Left kidney (tissue), 2 donors: ENCODE measurements around the gene POM121L2. TPM values are rescaled to one million over a fixed set of nuclear protein-coding genes. Genes with fewer than 3 reads are reported as not detected.
"Not testable (repeated sequence)": the region's sequence is repeated elsewhere in the genome, so short reads cannot be mapped to it uniquely, and the experiment has no call there.

ENCODE experiments used
- DNase-seq: peaks from one replicate; pipeline ENCODE4 v3.0.0-alpha.2; 2013
- polyA plus RNA-seq: library from polyadenylated mRNA; unstranded; fragments of 120-200 nt; gene quantifications from one replicate; pipeline ENCODE4 v1.2.1, GENCODE V29; 2013; ENCODE audit not compliant: insufficient read length

The POM121L2 gene
- polyA plus RNA-seq, 1 donor, result not detected

DNA sequence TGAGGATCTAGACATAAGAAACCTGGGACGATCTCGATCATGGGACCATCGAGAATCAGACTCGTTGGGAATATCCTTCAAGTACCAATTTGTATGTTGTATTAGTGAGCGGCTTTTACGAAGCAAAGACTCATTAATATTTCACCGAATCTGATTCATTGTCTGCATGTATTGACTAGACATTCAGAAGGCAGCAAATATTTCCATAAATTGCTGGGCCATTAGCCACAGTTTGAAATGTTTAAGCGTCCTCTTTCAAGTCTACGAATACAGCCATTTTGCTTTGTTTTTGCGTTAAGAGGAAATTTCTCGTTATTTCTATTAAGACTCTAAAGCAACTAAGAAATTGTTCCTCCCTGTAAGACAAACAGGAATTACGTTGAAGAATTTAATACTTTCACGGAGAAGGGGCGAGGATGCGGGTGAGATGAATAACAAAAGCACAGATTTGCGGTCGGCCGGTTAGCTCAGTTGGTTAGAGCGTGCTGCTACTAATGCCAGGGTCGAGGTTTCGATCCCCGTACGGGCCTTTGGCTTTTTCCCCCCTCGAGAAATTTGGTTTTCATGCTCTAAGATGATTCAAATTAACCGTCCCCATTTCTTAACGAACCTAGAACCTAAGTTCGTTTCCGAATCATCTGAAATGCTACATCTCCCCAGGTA is 18.5 kb downstream of the POM121L2 start:
- no peak for DNase-seq

- DNase-seq, result no peak
These were observed 21.2 kb downstream of the POM121L2 start for GRCh38 chr6:27290850-27291208.

- no peak for DNase-seq
These were observed 21.8 kb downstream of the POM121L2 start for GRCh38 chr6:27290065-27290849.

- DNase-seq, result no peak
These were observed 23.7 kb downstream of the POM121L2 start for GRCh38 chr6:27288136-27289044.

- no peak for DNase-seq
These were observed 24.3 kb downstream of the POM121L2 start for GRCh38 chr6:27287751-27288135.

DNA sequence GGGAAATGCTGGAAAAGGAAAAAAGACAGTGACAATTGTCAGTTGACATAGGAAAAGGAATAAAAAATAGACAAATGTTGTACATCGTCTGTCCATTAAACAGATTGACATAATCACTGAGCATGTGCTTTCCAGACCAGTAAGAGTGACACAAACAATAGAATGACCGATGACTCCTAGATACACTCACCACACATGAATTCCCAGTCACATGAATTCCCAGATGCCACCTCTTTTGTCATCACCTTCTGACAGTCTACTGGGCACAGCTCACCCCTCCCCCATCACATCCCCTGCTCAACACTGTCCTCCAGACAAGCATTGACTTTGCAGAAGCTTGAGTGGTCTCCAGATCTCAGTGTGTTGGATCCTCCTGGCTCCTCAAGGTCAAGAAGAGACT is 25.9 kb downstream of the POM121L2 start:
- DNase-seq, result no peak

DNA sequence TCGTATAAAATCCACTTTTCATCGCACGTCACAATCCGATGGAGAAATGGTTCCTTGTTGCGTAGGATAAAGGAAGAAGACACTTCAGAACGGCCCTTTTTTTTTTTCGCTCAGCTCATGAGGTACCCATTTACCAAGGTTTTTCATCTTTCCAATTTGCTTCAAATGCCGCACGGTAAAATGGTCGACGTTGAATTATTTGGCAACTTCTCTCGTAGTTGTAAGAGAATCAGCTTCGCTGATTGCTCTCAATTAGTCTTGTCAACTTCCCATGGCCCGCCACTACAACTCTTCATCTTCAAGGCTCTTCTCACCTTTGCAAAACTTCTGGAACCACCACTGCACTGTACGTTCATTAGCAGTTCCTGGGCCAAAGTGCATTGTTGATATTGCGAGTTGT is 28.8 kb downstream of the POM121L2 start:
- no peak for DNase-seq

DNA sequence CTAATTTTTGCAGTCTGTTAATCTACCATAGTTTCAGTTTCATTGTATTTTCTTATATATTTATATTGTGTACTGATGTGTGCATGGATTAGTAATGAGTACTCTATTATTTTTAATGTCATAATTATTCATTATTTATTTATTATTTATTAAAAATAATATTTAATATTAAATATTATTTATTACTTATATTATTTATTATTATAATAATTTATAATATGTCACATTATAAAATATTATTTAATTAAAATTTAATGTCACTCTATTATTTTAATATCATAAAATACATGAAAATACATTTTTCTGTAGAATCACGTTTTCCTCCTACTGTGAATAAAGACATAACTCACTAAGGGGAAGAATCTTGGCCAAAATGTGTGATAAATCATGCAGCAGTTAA is 30.5 kb downstream of the POM121L2 start:
- DNase-seq, result no peak

GRCh38 chr6:27281105-27281539 is 31.0 kb downstream of the POM121L2 start:
- no peak for DNase-seq

DNA sequence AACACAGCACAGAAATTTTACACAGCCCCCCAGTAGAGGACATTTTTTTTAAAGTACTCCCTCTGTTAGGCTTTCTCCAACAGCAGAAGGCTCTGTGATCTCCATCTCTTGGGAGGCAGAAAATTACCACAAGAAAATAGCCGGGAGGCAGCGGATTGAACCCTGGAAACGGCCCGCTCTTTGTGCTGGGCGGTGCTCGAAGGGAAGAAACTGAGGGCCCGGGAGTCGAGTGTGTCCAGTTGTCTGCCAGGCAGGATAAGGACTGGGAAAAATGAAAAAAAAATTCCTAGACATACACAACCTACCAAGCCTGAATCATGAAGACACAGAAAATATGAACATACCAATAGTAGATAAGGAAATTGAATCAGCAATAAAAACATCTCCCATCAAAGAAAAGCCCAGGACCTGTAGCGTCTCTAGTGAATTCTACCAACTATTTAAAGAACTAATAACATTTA is 31.5 kb downstream of the POM121L2 start:
- DNase-seq, result no peak

DNA sequence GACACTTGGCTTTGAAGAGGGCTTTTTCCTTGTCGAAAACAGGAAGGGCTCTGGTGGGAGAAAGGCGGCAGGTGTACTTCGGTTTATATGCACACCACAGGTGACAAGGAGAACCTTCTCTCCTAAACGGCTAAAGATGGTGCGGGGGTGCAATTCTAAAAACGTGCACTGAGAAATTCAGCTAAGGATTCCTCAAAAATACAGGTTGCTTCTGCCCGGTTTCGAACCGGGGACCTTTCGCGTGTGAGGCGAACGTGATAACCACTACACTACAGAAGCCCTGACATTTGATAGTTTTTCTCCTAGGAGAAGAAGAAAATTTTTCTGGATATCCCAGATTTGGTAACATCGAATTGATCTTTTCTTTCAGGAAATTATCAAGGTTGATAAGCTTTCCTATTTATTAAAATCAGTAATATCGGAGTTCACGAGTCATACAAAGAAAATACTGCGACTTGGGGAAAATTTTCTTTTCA is 32.0 kb downstream of the POM121L2 start:
- no peak for DNase-seq

- no peak for DNase-seq
These were observed 32.5 kb downstream of the POM121L2 start for GRCh38 chr6:27279513-27280063.

DNA sequence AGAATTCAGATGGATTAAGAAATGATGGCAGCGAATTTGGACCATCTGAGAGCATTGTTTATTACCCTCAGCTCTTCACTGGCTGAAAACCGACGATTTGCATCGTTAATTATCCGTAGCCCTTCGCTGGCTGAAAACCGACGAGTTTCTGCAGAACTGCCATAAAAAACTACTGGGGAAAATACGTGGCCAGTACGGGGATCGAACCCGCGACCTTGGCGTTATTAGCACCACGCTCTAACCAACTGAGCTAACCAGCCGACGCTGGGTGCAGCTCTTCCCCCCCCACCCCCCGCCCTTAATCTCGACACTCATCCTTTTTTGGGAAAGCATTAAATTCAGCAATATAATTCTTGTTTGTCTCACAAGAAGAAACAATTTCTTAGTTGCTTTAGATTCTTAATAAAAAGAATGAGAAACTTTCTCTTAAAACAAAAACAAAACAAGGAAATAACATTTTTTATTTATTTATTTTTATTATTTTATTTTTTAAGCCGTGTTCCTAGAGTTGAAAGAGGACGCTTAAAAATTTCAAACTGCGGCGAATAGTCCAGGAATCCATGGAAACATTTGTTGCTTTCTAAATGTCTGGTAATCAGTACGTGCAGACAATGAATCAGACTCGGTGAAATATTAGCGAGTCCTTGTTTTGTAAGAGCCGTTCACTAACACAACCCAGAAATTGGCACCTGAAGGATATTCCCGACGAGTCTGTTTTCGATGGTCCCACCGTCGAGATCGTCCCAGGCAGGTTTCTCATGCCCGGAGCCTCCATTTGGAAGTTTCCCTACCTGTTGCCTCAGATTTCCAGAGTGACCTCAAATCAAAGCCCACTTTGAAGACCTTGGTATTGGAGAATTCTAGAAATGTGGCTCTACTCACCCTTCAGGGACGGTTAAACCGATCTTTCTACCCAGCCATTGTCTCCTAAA is 36.8 kb downstream of the POM121L2 start:
- no peak for DNase-seq

GRCh38 chr6:27273783-27274182 is 38.3 kb downstream of the POM121L2 start:
- DNase-seq, result no peak

GRCh38 chr6:27268803-27269202 is 43.3 kb downstream of the POM121L2 start:
- DNase-seq, result no peak

- no peak for DNase-seq
These were observed 44.1 kb downstream of the POM121L2 start for GRCh38 chr6:27267857-27268434.

GRCh38 chr6:27267003-27267402 is 45.1 kb downstream of the POM121L2 start:
- DNase-seq, result not testable (repeated sequence)

GRCh38 chr6:27263886-27264285 is 48.2 kb downstream of the POM121L2 start:
- no peak for DNase-seq

- no peak for DNase-seq
These were observed 51.2 kb downstream of the POM121L2 start for GRCh38 chr6:27260836-27261375.

- DNase-seq, result no peak
These were observed 51.7 kb downstream of the POM121L2 start for GRCh38 chr6:27260369-27260768.
